Colonic mucosa (tissue), 4 donors: ENCODE measurements around the gene CFD. TPM values are rescaled to one million over a fixed set of nuclear protein-coding genes. Genes with fewer than 3 reads are reported as not detected.
"Not testable (repeated sequence)": the region's sequence is repeated elsewhere in the genome, so short reads cannot be mapped to it uniquely, and the experiment has no call there.

ENCODE experiments used
- DNase-seq: peaks from one replicate; pipeline ENCODE4 v3.0.0-alpha.2; 2020
- H3K27ac ChIP-seq: fragments of 200-600 bp; one replicate; pipeline ENCODE4 v1.8.0; 2021
- H3K27me3 ChIP-seq: fragments of 200-600 bp; one replicate; pipeline ENCODE4 v1.8.0; 2021
- H3K36me3 ChIP-seq: fragments of 200-600 bp; one replicate; pipeline ENCODE4 v1.8.0; 2021
- H3K4me1 ChIP-seq: fragments of 200-600 bp; one replicate; pipeline ENCODE4 v1.8.0; 2021; ENCODE audit warnings: mild to moderate bottlenecking
- H3K4me3 ChIP-seq: fragments of 200-600 bp; one replicate; pipeline ENCODE4 v1.8.0; 2021
- H3K9ac ChIP-seq, 2 donors: one replicate each; pipeline ENCODE4 v1.7.0; 2013; ENCODE audit warnings: control low read depth in 2 of 2, low read depth in 2 of 2, low read length in 2 of 2
- H3K9me3 ChIP-seq: fragments of 200-600 bp; one replicate; pipeline ENCODE4 v1.8.0; 2021
- intact Hi-C: fragments of 100-400 bp; cut with DNase I; formaldehyde crosslinking; loops from one replicate; pipeline ENCODE4 v1.14.1; 2022
- total RNA-seq, 2 donors: library from RNA; stranded (reverse); fragmentation: NEBNext Ultra II Directional in 1 of 2; extraction: Animal tissue kit (Norgen Biotek cat#: 25700) in 1 of 2; gene quantifications; one replicate each; pipeline ENCODE4 v1.2.1, GENCODE V29; 2021
- TF ChIP-seq, protein P1 (sequence below): fragments of 200-600 bp; IDR thresholded peaks from one replicate; pipeline ENCODE4 v1.8.0; 2022; ENCODE audit warnings: antibody characterized with exemption, mild to moderate bottlenecking
- donor health status: healthy.
- donor health status: DM: no; HTN: no; CAD: no.
- donor health status: DM: no; HTN: no; CAD: no.

CFD gene
- total RNA-seq, 2 donors from 2014 or later, result 42.2 to 55.3 TPM

DNA sequence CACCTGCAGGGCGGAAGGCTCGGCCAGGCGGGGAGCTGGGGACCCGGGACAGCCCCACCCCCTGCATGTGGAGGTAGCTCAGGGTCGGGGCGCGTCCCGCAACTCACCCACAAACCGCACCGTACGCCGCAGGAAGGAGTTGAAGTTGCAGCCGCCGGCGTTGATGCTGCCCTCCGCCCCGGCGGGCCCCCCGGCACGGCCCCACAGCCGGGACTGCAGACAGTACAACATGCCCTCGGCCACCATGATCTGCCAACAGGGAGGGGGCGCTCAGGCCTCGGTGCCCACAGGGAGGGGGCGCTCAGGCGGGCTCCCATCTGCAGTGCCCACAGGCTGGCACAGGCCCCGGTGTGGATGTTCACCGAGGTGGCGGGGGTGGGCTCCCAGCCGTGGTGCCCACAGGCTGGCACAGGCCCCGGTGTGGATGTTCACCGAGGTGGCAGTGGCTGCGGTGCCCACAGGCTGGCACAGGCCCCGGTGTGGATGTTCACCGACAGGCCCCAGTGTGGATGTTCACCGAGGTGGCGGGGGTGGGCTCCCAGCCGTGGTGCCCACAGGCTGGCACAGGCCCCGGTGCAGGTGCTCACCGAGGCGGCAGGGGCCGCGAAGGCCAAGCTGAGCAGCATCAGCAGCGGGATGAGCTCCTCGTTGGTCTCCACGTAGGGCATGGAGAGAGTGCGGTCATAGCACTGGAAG is 44.2 kb upstream of the CFD start:
- no peak for DNase-seq
- Histone ChIP-seq H3K27ac (no peak overlapping the region), H3K4me1 (no peaks in the 10 kb centered on the region), H3K27me3 (no peaks in the 10 kb centered on the region), H3K4me3 (no peak overlapping the region), H3K9ac (no peak overlapping the region), H3K9me3 (no peaks in the 10 kb centered on the region), H3K36me3 (peaks cover 11% of the 10 kb centered on the region)
- intact Hi-C loops, result no loop called here
- TF ChIP-seq, protein P1, sequence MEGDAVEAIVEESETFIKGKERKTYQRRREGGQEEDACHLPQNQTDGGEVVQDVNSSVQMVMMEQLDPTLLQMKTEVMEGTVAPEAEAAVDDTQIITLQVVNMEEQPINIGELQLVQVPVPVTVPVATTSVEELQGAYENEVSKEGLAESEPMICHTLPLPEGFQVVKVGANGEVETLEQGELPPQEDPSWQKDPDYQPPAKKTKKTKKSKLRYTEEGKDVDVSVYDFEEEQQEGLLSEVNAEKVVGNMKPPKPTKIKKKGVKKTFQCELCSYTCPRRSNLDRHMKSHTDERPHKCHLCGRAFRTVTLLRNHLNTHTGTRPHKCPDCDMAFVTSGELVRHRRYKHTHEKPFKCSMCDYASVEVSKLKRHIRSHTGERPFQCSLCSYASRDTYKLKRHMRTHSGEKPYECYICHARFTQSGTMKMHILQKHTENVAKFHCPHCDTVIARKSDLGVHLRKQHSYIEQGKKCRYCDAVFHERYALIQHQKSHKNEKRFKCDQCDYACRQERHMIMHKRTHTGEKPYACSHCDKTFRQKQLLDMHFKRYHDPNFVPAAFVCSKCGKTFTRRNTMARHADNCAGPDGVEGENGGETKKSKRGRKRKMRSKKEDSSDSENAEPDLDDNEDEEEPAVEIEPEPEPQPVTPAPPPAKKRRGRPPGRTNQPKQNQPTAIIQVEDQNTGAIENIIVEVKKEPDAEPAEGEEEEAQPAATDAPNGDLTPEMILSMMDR, result no peak

DNA sequence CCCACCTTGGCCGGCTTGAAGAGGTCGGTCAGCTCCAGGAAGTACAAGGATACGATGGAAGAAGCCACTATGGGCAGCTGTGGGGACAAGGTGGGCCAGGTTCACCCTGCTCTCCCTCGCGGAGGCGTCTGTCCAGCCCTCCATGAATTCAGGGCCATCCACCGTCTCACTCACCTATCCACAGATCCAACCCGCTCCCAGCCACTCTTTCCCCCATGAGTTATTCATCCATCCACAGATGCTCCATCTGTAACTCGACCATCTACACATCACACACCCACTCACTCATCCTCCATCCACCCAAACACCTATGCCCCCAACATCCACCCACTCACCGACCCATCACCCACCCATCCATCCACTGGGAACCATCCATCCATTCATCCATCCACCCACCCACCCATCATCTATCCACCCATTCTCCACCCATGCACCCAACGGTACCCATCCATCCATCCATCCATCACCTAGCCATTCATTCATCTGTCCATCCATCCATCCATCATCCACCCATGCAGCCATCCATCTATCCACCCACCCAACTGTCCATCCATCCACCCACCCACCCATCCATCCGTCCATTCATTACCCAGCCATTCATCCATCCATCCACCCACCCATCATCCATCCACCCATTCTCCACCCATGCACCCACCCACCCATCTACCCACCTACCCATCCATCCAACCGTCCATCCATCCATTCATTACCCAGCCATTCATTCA is 43.5 kb upstream of the CFD start:
- intact Hi-C loops, result no loop called here
- no peak overlapping the region for H3K27ac ChIP-seq
- H3K27me3 ChIP-seq, result no peaks in the 10 kb centered on the region
- H3K9me3 ChIP-seq, result no peaks in the 10 kb centered on the region
- peaks cover 4% of the 10 kb centered on the region for H3K36me3 ChIP-seq
- TF ChIP-seq, protein P1, result no peak
- DNase-seq, result no peak
- H3K9ac ChIP-seq, result no peak overlapping the region
- H3K4me1 ChIP-seq, result no peaks in the 10 kb centered on the region
- H3K4me3 ChIP-seq, result no peak overlapping the region

DNA sequence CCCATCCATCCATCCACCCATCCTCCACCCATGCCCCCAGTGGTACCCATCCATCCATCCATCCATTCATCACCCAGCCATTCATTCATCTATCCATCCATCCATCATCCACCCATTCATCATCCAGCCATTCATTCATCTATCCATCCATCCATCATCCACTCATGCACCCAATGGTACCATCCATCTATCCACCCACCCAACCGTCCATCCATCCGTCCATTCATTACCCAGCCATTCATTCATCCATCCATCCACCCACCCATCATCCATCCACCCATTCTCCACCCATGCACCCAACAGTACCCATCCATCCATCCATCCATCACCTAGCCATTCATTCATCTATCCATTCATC is 43.0 kb upstream of the CFD start:
- TF ChIP-seq, protein P1, result no peak
- Histone ChIP-seq H3K36me3 (no peaks in the 10 kb centered on the region), H3K9ac (no peak overlapping the region), H3K27me3 (peaks cover 4% of the 10 kb centered on the region), H3K9me3 (no peaks in the 10 kb centered on the region), H3K4me1 (no peaks in the 10 kb centered on the region), H3K27ac (no peak overlapping the region), H3K4me3 (no peak overlapping the region)
- intact Hi-C loops, result no loop called here
- no peak for DNase-seq

DNA sequence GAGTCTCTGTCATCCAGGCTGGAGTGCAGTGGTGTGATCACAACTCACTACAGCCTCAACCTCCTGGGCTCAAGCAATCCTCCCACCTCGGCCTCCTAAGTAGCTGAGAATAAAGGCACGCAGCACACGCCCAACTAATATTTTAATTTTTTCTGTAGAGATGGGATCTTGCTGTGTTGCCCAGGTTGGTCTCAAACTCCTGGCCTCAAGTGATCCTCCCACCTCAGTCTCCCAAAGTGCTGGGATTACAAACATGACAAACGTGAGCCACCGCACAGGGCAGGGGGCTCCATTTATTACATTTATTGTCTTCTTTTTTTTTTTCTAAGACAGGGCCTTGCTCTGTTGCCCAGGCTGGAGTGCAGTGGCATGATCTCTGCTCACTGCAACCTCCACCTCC is 39.3 kb upstream of the CFD start:
- H3K27me3 ChIP-seq, result peaks cover 24% of the 10 kb centered on the region
- H3K9me3 ChIP-seq, H3K27ac ChIP-seq, H3K36me3 ChIP-seq, H3K4me3 ChIP-seq, H3K9ac ChIP-seq, intact Hi-C loops, DNase-seq, H3K4me1 ChIP-seq: not testable (repeated sequence)

DNA sequence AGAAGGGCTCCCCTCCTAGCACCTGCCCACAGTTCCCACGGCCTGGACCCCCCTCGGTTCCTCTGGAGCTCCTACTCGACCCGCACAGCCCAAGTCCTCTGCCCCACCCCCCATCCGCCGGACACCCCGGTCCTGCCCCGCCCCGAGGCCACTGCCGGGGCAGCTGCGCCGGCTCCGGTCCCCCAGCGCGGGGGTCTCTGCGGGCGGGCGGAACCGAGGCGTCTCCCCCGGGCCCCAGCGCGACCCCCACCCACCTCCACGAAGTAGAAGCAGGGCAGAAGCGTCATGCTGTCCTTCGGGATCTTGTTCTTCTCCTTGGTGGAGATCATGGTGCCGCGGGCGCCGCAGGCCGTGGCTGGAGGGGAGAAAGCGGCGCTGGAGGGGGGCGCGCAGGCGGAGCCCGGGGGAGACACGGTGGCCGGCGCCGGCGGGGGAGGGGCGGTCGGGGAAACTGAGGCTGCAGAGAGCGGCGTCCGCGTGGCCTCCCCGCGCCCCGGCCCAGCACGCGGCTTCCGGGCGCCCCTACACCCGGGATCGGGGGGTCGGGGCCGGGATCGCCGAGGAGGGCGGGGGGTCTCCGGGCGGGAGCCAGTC is 38.1 kb upstream of the CFD start:
- no peaks in the 10 kb centered on the region for H3K9me3 ChIP-seq
- H3K36me3 ChIP-seq, result no peaks in the 10 kb centered on the region
- H3K4me1 ChIP-seq, result no peaks in the 10 kb centered on the region
- no peak for DNase-seq
- peak overlapping the region; percentile 7 for H3K4me3 ChIP-seq
- no peak overlapping the region for H3K27ac ChIP-seq
- peaks cover 24% of the 10 kb centered on the region for H3K27me3 ChIP-seq
- no peak overlapping the region for H3K9ac ChIP-seq
- intact Hi-C loops, result no loop called here
- TF ChIP-seq, protein P1, result no peak
